A673 (cell line): ENCODE data around the gene HECW1. TPM values are rescaled to one million over a fixed set of nuclear protein-coding genes. Genes with fewer than 3 reads are reported as not detected.
A peak's percentile ranks its signal among the peaks of the same experiment; 100 is the strongest.

Experiments
- BruUV-seq: library from RNA; stranded (reverse); fragments of 400-500 nt; replicated peaks from 2 replicates; lab custom pipeline; 2021; lab: Mats Ljungman, UMichigan
- CTCF ChIA-PET: fragments of 300-600 bp; sonication (Branson Sonifier 250); formaldehyde crosslinking; loops from one replicate; lab custom pipeline; 2022; ENCODE audit warnings: antibody characterized with exemption; lab: Charles Lee
- POLR2A ChIA-PET: fragments of 300-600 bp; sonication (Branson Sonifier 250); formaldehyde crosslinking; loops from one replicate; lab custom pipeline; 2022; ENCODE audit warnings: antibody characterized with exemption; ENCODE audit not compliant: low non-redundant PET; lab: Charles Lee
- DNase-seq: peaks from one replicate; pipeline ENCODE4 v3.0.0-alpha.2; 2015; ENCODE audit warnings: low spot score
- H3K27ac ChIP-seq: fragments of 200-600 bp; sonication (generic); 2 replicates; pipeline ENCODE4 v1.5.1; 2016; ENCODE audit warnings: mixed run types, low read depth, mild to moderate bottlenecking, mixed read lengths, antibody characterized with exemption, low read length; ENCODE audit not compliant: poor library complexity, severe bottlenecking
- H3K27me3 ChIP-seq: fragments of 200-600 bp; sonication (generic); replicated peaks from 2 replicates; pipeline ENCODE4 v1.6.1; 2017; ENCODE audit warnings: mixed run types, low read depth, mild to moderate bottlenecking, mixed read lengths, antibody characterized with exemption, low read length; ENCODE audit not compliant: insufficient read depth, poor library complexity
- H3K36me3 ChIP-seq: fragments of 200-600 bp; sonication (generic); 2 replicates; pipeline ENCODE4 v1.6.1; 2016; ENCODE audit warnings: mixed run types, mild to moderate bottlenecking, mixed read lengths, antibody characterized with exemption, low read length; ENCODE audit not compliant: insufficient read depth, poor library complexity, severe bottlenecking
- H3K4me1 ChIP-seq: fragments of 200-600 bp; sonication (generic); 2 replicates; pipeline ENCODE4 v1.6.1; 2017; ENCODE audit warnings: mixed run types, mild to moderate bottlenecking, mixed read lengths, antibody characterized with exemption, low read length; ENCODE audit not compliant: insufficient read depth, poor library complexity, severe bottlenecking
- H3K4me3 ChIP-seq: fragments of 200-600 bp; sonication (generic); 2 replicates; pipeline ENCODE4 v1.5.1; 2016; ENCODE audit warnings: low read depth, mixed run types, mild to moderate bottlenecking, mixed read lengths, low read length; ENCODE audit not compliant: poor library complexity, severe bottlenecking
- H3K9me3 ChIP-seq: fragments of 200-600 bp; sonication (generic); 2 replicates; pipeline ENCODE4 v1.6.1; 2016; ENCODE audit warnings: mixed run types, low read depth, mild to moderate bottlenecking, mixed read lengths, antibody characterized with exemption, low read length; ENCODE audit not compliant: poor library complexity, severe bottlenecking
- CTCF ChIP-seq: fragments of 300-800, 200-600 bp; sonication (generic); conservative IDR thresholded peaks from 2 replicates; pipeline ENCODE4 v1.5.1; 2017; ENCODE audit warnings: low read depth, mild to moderate bottlenecking, antibody characterized with exemption, low read length, moderate library complexity, mixed read lengths
- EZH2 ChIP-seq: fragments of 200-600 bp; sonication (generic); IDR thresholded peaks from 2 replicates; pipeline ENCODE4 v1.6.1; 2017; ENCODE audit warnings: borderline replicate concordance, low read depth, mild to moderate bottlenecking, mixed read lengths, antibody characterized with exemption, low read length; ENCODE audit not compliant: poor library complexity, severe bottlenecking
- intact Hi-C: fragments of 100-400 bp; cut with micrococcal nuclease; formaldehyde crosslinking; loops from one replicate; pipeline ENCODE4 v1.10.0; 2022; ENCODE audit not compliant: unreplicated experiment
- total RNA-seq: library from RNA; stranded (reverse); gene quantifications from 2 replicates; pipeline ENCODE4 v1.2.3, GENCODE V29; 2021

HECW1 gene
- total RNA-seq, 1 experiment from 2014 or later: 0.39 TPM

DNA sequence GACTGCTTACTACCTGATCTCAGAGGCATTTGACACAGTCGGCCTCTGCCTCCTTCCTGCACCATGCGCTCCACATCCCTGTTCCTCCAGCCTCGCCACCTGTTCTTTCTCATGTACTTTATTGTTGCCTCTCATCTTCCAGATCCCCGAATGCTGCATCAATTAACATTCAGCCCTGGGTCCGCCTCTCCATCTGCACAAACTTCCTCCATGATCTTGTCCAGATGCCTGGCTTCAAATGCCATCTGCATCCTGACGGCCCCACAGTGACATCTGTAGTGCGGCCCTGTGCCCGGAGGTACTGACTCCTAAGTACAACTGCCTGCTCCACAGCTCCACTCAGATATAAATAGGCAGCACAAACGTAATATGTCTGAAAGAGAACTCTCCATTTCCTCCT, 419.3 kb downstream of the HECW1 start:
- no peak for DNase-seq
- CTCF ChIA-PET: no interaction called here
- Histone ChIP-seq H3K9me3 (no peaks in the 10 kb centered on the region), H3K27me3 (no peaks in the 10 kb centered on the region), H3K27ac (no peak overlapping the region), H3K4me1 (peaks cover 20% of the 10 kb centered on the region), H3K36me3 (no peaks in the 10 kb centered on the region), H3K4me3 (no peak overlapping the region)
- no TSS peak for BruUV-seq
- POLR2A ChIA-PET: no interaction called here
- no peak for TF ChIP-seq CTCF
- intact Hi-C loops: no loop called here

DNA sequence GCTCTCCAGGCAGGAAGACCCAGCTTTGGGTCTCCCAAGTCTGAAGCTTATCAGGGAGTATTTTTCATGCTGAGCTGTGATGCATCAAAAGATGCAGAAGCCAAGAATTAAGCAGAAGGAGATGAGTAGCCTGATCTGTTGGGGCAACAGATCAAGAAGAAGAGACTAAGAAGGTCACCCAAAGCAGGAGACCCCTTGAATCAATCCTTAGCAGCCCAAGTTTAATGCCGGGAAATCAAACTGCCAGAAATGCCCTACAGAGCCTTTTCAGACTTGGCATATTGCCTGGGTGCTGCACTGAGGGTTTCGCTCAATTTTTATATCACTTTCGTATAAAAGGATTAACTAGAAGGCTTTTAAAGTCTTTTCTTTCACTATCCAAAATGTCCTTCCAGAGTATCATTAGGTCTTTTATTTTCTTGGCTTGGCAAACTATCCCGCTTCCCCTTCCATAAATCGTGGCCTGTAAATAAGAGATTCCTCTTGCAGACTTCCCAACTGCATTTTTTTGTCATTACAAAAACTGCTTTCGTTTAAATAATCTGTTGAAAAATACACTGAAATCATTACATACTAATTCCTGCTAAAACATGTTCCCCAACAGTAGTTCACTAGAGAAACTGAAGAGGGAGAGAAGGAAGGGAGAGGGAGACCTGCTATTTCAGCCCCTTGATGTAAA, 421.5 kb downstream of the HECW1 start:
- ChIA-PET POLR2A (no interaction called here), CTCF (no interaction called here)
- Histone ChIP-seq H3K27ac (no peak overlapping the region), H3K9me3 (no peaks in the 10 kb centered on the region), H3K4me3 (no peak overlapping the region), H3K4me1 (peaks cover 13% of the 10 kb centered on the region), H3K36me3 (no peaks in the 10 kb centered on the region), H3K27me3 (no peaks in the 10 kb centered on the region)
- DNase-seq: peak; percentile 59
- BruUV-seq: no TSS peak
- TF ChIP-seq CTCF (no peak), EZH2 (no peak)
- intact Hi-C loops: no loop called here

- TF ChIP-seq CTCF (no peak), EZH2 (no peak)
- no peaks in the 10 kb centered on the region for H3K36me3 ChIP-seq
- peaks cover 9% of the 10 kb centered on the region for H3K4me1 ChIP-seq
- H3K27ac ChIP-seq: no peak overlapping the region
- intact Hi-C loops: no loop called here
- no peaks in the 10 kb centered on the region for H3K27me3 ChIP-seq
- ChIA-PET POLR2A (no interaction called here), CTCF (no interaction called here)
- H3K4me3 ChIP-seq: no peak overlapping the region
- H3K9me3 ChIP-seq: no peaks in the 10 kb centered on the region
- DNase-seq: no peak
- BruUV-seq: no TSS peak
Measured at GRCh38 chr7:43535031-43535451, 422.6 kb downstream of the HECW1 start.
